Measurements from ENCODE around the gene HSP90B1. TPM values are rescaled to one million over a fixed set of nuclear protein-coding genes. Genes with fewer than 3 reads are reported as not detected.

Gene HSP90B1
- total and polyA plus RNA-seq, 2 of the 13 experiments (the other 11 are each of a cell fraction or from before 2014, with no cell fraction given) = 800 to 954 TPM

DNA sequence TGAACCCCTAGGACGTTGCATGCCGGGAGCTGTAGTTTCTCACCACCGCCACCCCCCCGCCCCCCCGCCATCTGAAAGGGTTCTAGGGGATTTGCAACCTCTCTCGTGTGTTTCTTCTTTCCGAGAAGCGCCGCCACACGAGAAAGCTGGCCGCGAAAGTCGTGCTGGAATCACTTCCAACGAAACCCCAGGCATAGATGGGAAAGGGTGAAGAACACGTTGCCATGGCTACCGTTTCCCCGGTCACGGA, 501 bp upstream of the HSP90B1 start (continued):
- TF ChIP-seq ZNF230 (CRISPR knock-in tag; IDR thresholded peaks at IDR 0.05) (no peak), MXI1 (IDR thresholded peaks at IDR 0.05; ENCODE audit: borderline replicate concordance, low read depth, low read length) (peak; percentile 97), ZNF784 (CRISPR knock-in tag; IDR thresholded peaks at IDR 0.05; ENCODE audit: borderline replicate concordance) (no peak), HINFP (CRISPR knock-in tag; IDR thresholded peaks at IDR 0.05; ENCODE audit: low read depth) (no peak), EED (CRISPR knock-in tag; IDR thresholded peaks at IDR 0.05) (no peak), MTA1 (CRISPR knock-in tag; IDR thresholded peaks at IDR 0.05; ENCODE audit: borderline replicate concordance) (no peak), ZSCAN22 (CRISPR knock-in tag; IDR thresholded peaks at IDR 0.05) (no peak), HBP1 (CRISPR knock-in tag; IDR thresholded peaks at IDR 0.05; ENCODE audit: low read depth) (no peak), ZBTB43 (CRISPR knock-in tag; conservative IDR thresholded peaks at IDR 0.05) (no peak), ERF (CRISPR knock-in tag; IDR thresholded peaks at IDR 0.05) (0 out of 2 replicates have a peak, but pooled peaks have one; percentile 13), SOX6 (IDR thresholded peaks at IDR 0.05) (no peak), SOX6 (CRISPR knock-in tag; IDR thresholded peaks at IDR 0.05) (no peak)
